Hepatocyte (in vitro differentiated cells): ENCODE measurements around the gene RABGAP1L. TPM values are rescaled to one million over a fixed set of nuclear protein-coding genes. Genes with fewer than 3 reads are reported as not detected.

ENCODE experiments used
- DNase-seq: peaks from one replicate; pipeline ENCODE4 v3.0.0-alpha.2; 2016; ENCODE audit warnings: low spot score
- H2AFZ ChIP-seq: fragments of 200-600 bp; sonication (generic); 2 replicates; pipeline ENCODE4 v1.6.0; 2016; ENCODE audit warnings: antibody characterized with exemption, mild to moderate bottlenecking
- H3K27ac ChIP-seq: fragments of 200-600 bp; sonication (generic); 2 replicates; pipeline ENCODE4 v1.5.1; 2016; ENCODE audit warnings: mild to moderate bottlenecking
- H3K27me3 ChIP-seq: fragments of 200-600 bp; sonication (generic); 2 replicates; pipeline ENCODE4 v1.6.1; 2016
- H3K36me3 ChIP-seq: fragments of 200-600 bp; sonication (generic); replicated peaks from 2 replicates; pipeline ENCODE4 v1.5.1; 2016; ENCODE audit warnings: low read depth; ENCODE audit not compliant: insufficient read depth
- H3K4me1 ChIP-seq: fragments of 200-600 bp; sonication (generic); 2 replicates; pipeline ENCODE4 v1.5.1; 2016; ENCODE audit warnings: mild to moderate bottlenecking, moderate library complexity; ENCODE audit not compliant: insufficient read depth
- H3K4me2 ChIP-seq: fragments of 200-600 bp; sonication (generic); 2 replicates; pipeline ENCODE4 v1.6.0; 2016
- H3K4me3 ChIP-seq: fragments of 200-600 bp; sonication (generic); 2 replicates; pipeline ENCODE4 v1.5.1; 2016; ENCODE audit warnings: mild to moderate bottlenecking
- H3K79me2 ChIP-seq: fragments of 200-600 bp; sonication (generic); 2 replicates; pipeline ENCODE4 v1.6.0; 2017; ENCODE audit warnings: mild to moderate bottlenecking
- H3K9me2 ChIP-seq: fragments of 200-600 bp; sonication (generic); replicated peaks from 2 replicates; pipeline ENCODE4 v1.6.0; 2017; ENCODE audit warnings: mild to moderate bottlenecking; ENCODE audit not compliant: insufficient read depth
- H3K9me3 ChIP-seq: fragments of 200-600 bp; sonication (generic); 2 replicates; pipeline ENCODE4 v1.5.1; 2016; ENCODE audit warnings: low read depth, mild to moderate bottlenecking
- H4K20me1 ChIP-seq: fragments of 200-600 bp; sonication (generic); 2 replicates; pipeline ENCODE4 v1.6.0; 2016; ENCODE audit warnings: mild to moderate bottlenecking; ENCODE audit not compliant: insufficient read depth, poor library complexity, severe bottlenecking
- EZH2 ChIP-seq: fragments of 200-600 bp; sonication (generic); IDR thresholded peaks from 2 replicates; pipeline ENCODE4 v1.6.1; 2016; ENCODE audit warnings: antibody characterized with exemption, mild to moderate bottlenecking, borderline replicate concordance
- EZH2phosphoT487 ChIP-seq: fragments of 200-600 bp; sonication (generic); IDR thresholded peaks from one replicate; pipeline ENCODE4 v1.6.1; 2018; ENCODE audit warnings: antibody characterized with exemption, mild to moderate bottlenecking, low read depth, moderate library complexity; ENCODE audit not compliant: unreplicated experiment, severe bottlenecking
- WGBS: methylation state at CpG from one replicate; pipeline ENCODE4 v1.1.6; 2016; ENCODE audit warnings: low lambda C conversion rate; ENCODE audit errors: missing lambda C conversion rate; 5-methylcytosine and 5-hydroxymethylcytosine counted together
- polyA plus RNA-seq: library from polyadenylated mRNA; unstranded; fragments of >200 nt; fragmentation: Nextera tagmentation; extraction: Ambion mirVana; gene quantifications from 2 replicates; pipeline ENCODE4 v1.2.1, GENCODE V29; 2016
- total RNA-seq: library from RNA; depleted of rRNA; stranded (reverse); fragments of >200 nt; gene quantifications from 2 replicates; pipeline ENCODE4 v1.2.3, GENCODE V29; 2014
- TF ChIP-seq, protein P1 (sequence below): fragments of 200-600 bp; sonication (generic); IDR thresholded peaks from 2 replicates; pipeline ENCODE4 v1.5.1; 2016; ENCODE audit warnings: antibody characterized with exemption, mild to moderate bottlenecking; ENCODE audit not compliant: poor library complexity

Gene RABGAP1L
- total and polyA plus RNA-seq, 2 experiments from 2014 or later = 15.0 to 41.8 TPM

DNA sequence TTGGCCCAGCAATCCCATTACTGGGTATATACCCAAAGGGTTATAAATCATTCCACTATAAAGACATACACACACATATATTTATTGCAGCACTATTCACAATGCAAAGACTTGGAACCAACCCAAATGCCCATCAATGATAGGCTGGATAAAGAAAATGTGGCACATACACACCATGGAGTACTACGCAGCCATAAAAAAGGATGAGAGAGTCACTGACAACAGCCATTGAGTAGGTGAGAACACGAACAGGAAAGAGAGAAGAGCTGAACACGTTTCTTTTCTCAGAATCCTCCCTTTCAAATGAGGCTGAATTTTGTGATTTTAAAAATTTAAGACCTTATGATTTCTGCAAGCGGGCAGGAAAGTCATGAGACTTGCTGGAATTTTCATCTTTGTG lies 10.1 kb upstream of the RABGAP1L start:
- WGBS = 70% methylated on average over 4 of the region's 4 CpGs
- H3K36me3 ChIP-seq = no peaks in the 10 kb centered on the region
- no peaks in the 10 kb centered on the region for H3K79me2 ChIP-seq
- no peak overlapping the region for H3K4me3 ChIP-seq
- no peaks in the 10 kb centered on the region for H3K4me1 ChIP-seq
- no peak overlapping the region for H3K4me2 ChIP-seq
- H3K9me3 ChIP-seq = no peaks in the 10 kb centered on the region
- no peak overlapping the region for H2AFZ ChIP-seq
- H4K20me1 ChIP-seq = no peaks in the 10 kb centered on the region
- no peak for TF ChIP-seq EZH2phosphoT487
- no peak for TF ChIP-seq EZH2
- TF ChIP-seq, protein P1, sequence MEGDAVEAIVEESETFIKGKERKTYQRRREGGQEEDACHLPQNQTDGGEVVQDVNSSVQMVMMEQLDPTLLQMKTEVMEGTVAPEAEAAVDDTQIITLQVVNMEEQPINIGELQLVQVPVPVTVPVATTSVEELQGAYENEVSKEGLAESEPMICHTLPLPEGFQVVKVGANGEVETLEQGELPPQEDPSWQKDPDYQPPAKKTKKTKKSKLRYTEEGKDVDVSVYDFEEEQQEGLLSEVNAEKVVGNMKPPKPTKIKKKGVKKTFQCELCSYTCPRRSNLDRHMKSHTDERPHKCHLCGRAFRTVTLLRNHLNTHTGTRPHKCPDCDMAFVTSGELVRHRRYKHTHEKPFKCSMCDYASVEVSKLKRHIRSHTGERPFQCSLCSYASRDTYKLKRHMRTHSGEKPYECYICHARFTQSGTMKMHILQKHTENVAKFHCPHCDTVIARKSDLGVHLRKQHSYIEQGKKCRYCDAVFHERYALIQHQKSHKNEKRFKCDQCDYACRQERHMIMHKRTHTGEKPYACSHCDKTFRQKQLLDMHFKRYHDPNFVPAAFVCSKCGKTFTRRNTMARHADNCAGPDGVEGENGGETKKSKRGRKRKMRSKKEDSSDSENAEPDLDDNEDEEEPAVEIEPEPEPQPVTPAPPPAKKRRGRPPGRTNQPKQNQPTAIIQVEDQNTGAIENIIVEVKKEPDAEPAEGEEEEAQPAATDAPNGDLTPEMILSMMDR = no peak
- DNase-seq = no peak
- H3K9me2 ChIP-seq = no peaks in the 10 kb centered on the region
- no peaks in the 10 kb centered on the region for H3K27me3 ChIP-seq
- no peak overlapping the region for H3K27ac ChIP-seq

DNA sequence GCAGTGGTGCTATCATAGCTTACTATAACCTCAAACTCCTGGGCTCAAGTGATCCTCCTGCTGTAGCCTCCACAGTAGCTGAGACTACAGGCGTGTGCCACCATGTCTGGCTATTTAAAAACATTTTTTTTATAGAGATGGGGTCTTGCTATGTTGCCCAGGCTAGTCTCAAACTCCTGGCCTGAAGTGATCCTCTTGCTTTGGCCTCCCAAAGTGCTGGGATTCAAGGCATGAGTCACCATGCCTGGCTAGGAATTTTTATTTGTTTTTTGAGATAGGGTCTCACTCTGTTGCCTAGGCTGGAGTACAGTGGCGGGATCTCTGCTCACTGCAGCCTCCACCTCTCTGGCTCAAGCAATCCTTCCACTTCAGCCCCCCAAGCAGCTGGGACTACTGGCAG lies 8.8 kb upstream of the RABGAP1L start:
- Histone ChIP-seq H3K9me2 (no peaks in the 10 kb centered on the region), H3K27ac (no peak overlapping the region), H3K27me3 (no peaks in the 10 kb centered on the region), H3K79me2 (no peaks in the 10 kb centered on the region), H3K4me2 (no peak overlapping the region), H3K9me3 (no peaks in the 10 kb centered on the region), H3K36me3 (no peaks in the 10 kb centered on the region), H4K20me1 (no peaks in the 10 kb centered on the region), H3K4me1 (no peaks in the 10 kb centered on the region), H2AFZ (no peak overlapping the region), H3K4me3 (no peak overlapping the region)
- TF ChIP-seq EZH2 (no peak), EZH2phosphoT487 (no peak)
- TF ChIP-seq, protein P1 = no peak
- DNase-seq = no peak
- 100% methylated on average over 2 of the region's 2 CpGs for WGBS

DNA sequence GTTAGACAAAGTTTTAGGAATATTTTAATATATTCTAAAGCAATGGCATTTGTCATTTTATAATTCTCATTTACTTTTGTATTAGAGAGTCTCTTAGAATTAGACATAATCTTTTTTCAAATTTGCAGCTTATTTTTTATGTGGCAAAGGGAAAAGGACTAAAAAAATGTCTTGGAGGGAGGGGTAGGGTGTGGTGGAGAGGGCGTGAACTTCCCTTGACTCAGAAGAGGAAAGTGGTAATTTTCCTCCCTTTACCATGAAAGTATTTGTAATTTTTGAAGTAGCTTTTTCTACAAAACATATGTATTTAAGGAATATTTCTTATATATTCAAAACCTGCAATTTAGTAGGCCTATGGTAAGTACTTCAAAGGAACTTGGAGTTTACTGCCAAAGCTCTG lies 6.9 kb upstream of the RABGAP1L start:
- Histone ChIP-seq H2AFZ (no peak overlapping the region), H3K27me3 (no peaks in the 10 kb centered on the region), H3K36me3 (no peaks in the 10 kb centered on the region), H3K4me3 (no peak overlapping the region), H3K4me1 (no peaks in the 10 kb centered on the region), H3K9me2 (no peaks in the 10 kb centered on the region), H3K79me2 (no peaks in the 10 kb centered on the region), H4K20me1 (no peaks in the 10 kb centered on the region), H3K27ac (no peak overlapping the region), H3K4me2 (no peak overlapping the region), H3K9me3 (no peaks in the 10 kb centered on the region)
- TF ChIP-seq EZH2phosphoT487 (no peak), EZH2 (no peak)
- TF ChIP-seq, protein P1 = no peak
- no peak for DNase-seq
- 89% methylated on average over 1 of the region's 1 CpG for WGBS
